H1 (cell line): ENCODE measurements around the gene TNS1. TPM values are rescaled to one million over a fixed set of nuclear protein-coding genes. Genes with fewer than 3 reads are reported as not detected.

Experiments used
- CTCF ChIA-PET: fragments of 300-600 bp; sonication (Branson Sonifier 250); formaldehyde crosslinking; loops from one replicate; lab custom pipeline; 2021; ENCODE audit not compliant: partially characterized antibody; lab: Charles Lee
- POLR2A ChIA-PET: fragments of 300-600 bp; sonication (Branson Sonifier 250); formaldehyde crosslinking; loops from one replicate; lab custom pipeline; 2021; ENCODE audit warnings: inconsistent platforms; ENCODE audit not compliant: partially characterized antibody; lab: Charles Lee
- DNase-seq, 2 experiments: peaks; one replicate each; pipeline versions ENCODE4 v3.0.0 to v3.0.0-alpha.2; 2010 to 2022; ENCODE audit warnings: low spot score in 2 of 2, low read depth in 1 of 2, mixed read lengths in 1 of 2
- FAIRE-seq: peaks from 2 replicates; lab custom pipeline; 2011; peaks lifted over from hg19 to GRCh38; lab: Jason Lieb, UNC
- H2AFZ ChIP-seq: 2 replicates; pipeline ENCODE4 v1.8.1; 2012; ENCODE audit warnings: low read length, inconsistent platforms
- H2AK5ac ChIP-seq: 2 replicates; pipeline ENCODE4 v1.6.1; 2013; ENCODE audit warnings: low read depth, low read length
- H2BK120ac ChIP-seq: replicated peaks from 2 replicates; pipeline ENCODE3; 2013; ENCODE audit warnings: low read depth, low read length, inconsistent platforms
- H2BK12ac ChIP-seq: 2 replicates; pipeline ENCODE4 v1.6.1; 2013; ENCODE audit warnings: low read depth, low read length
- H2BK15ac ChIP-seq: 2 replicates; pipeline ENCODE4 v1.6.1; 2013; ENCODE audit warnings: low read length
- H2BK20ac ChIP-seq: 2 replicates; pipeline ENCODE4 v1.6.1; 2013; ENCODE audit warnings: low read length
- H2BK5ac ChIP-seq: 2 replicates; pipeline ENCODE4 v1.6.1; 2013; ENCODE audit warnings: low read depth, low read length
- H3K14ac ChIP-seq: 2 replicates; pipeline ENCODE4 v1.6.1; 2013; ENCODE audit warnings: inconsistent platforms; ENCODE audit not compliant: insufficient read length
- H3K18ac ChIP-seq: 2 replicates; pipeline ENCODE4 v1.6.1; 2013; ENCODE audit warnings: low read length; ENCODE audit errors: extremely low read depth
- H3K23ac ChIP-seq: 2 replicates; pipeline ENCODE4 v1.6.1; 2013; ENCODE audit warnings: inconsistent platforms; ENCODE audit not compliant: insufficient read length
- H3K23me2 ChIP-seq: 2 replicates; pipeline ENCODE4 v1.6.1; 2013; ENCODE audit warnings: low read depth, low read length
- H3K27ac ChIP-seq: 2 replicates; pipeline ENCODE4 v1.6.1; 2011; ENCODE audit warnings: low read depth, low read length, inconsistent platforms
- H3K27me3 ChIP-seq, 4 experiments: replicated peaks in 1 of 4; 1 replicate in 1 of 4; 2 replicates in 3 of 4; pipeline versions ENCODE4 v1.6.1 to v1.8.1; 2011 to 2013; ENCODE audit warnings: low read length in 3 of 4, mild to moderate bottlenecking in 3 of 4, inconsistent platforms in 2 of 4, mixed read lengths in 2 of 4, moderate library complexity in 1 of 4; ENCODE audit not compliant: control insufficient read depth in 3 of 4, insufficient read depth in 3 of 4; ENCODE audit errors: extremely low read depth in 1 of 4
- H3K36me3 ChIP-seq, 4 experiments: 2 replicates each; pipeline versions ENCODE4 v1.6.1 to v1.8.1; 2011 to 2013; ENCODE audit warnings: mild to moderate bottlenecking in 4 of 4, low read length in 3 of 4, moderate library complexity in 2 of 4, control low read depth in 1 of 4, inconsistent platforms in 1 of 4; ENCODE audit not compliant: insufficient read depth in 4 of 4, control insufficient read depth in 2 of 4
- H3K4ac ChIP-seq: replicated peaks from 2 replicates; pipeline ENCODE3; 2013; ENCODE audit warnings: low read length, low read depth, mixed read lengths, inconsistent platforms; ENCODE audit not compliant: insufficient read length
- H3K4me1 ChIP-seq, 4 experiments: replicated peaks in 1 of 4; 1 replicate in 1 of 4; 2 replicates in 3 of 4; pipeline versions ENCODE4 v1.6.1 to v1.8.1; 2011 to 2013; ENCODE audit warnings: low read length in 3 of 4, inconsistent platforms in 2 of 4, mixed read lengths in 1 of 4; ENCODE audit not compliant: insufficient read depth in 4 of 4, control insufficient read depth in 3 of 4
- H3K4me2 ChIP-seq, 2 experiments: 2 replicates each; pipeline versions ENCODE4 v1.6.1 to v1.8.1; 2011 to 2013; ENCODE audit warnings: low read depth in 2 of 2, low read length in 2 of 2, control low read depth in 1 of 2, inconsistent platforms in 1 of 2, mild to moderate bottlenecking in 1 of 2; ENCODE audit not compliant: insufficient read depth in 1 of 2
- H3K4me3 ChIP-seq, 4 experiments: fragments of 200-600, 300-600 bp in 1 of 4; sonication (generic), shearing (Covaris generic), sonication (Bioruptor Twin) in 1 of 4; 2 replicates each; pipeline versions ENCODE4 v1.5.1 to v1.8.1; 2011 to 2016; ENCODE audit warnings: low read length in 4 of 4, low read depth in 3 of 4, control low read depth in 2 of 4, inconsistent platforms in 2 of 4, mild to moderate bottlenecking in 2 of 4, mixed read lengths in 1 of 4, moderate library complexity in 1 of 4; ENCODE audit not compliant: insufficient read depth in 2 of 4; ENCODE audit errors: extremely low read depth in 1 of 4
- H3K56ac ChIP-seq: replicated peaks from 2 replicates; pipeline ENCODE3; 2013; ENCODE audit warnings: low read depth, mild to moderate bottlenecking, mixed read lengths, low read length, inconsistent platforms; ENCODE audit not compliant: insufficient read length
- H3K79me1 ChIP-seq: 2 replicates; pipeline ENCODE4 v1.6.1; 2013; ENCODE audit warnings: low read depth, low read length, control low read depth
- H3K79me2 ChIP-seq, 2 experiments: 2 replicates each; pipeline versions ENCODE4 v1.6.1 to v1.8.1; 2012 to 2013; ENCODE audit warnings: low read length in 2 of 2, mild to moderate bottlenecking in 2 of 2, inconsistent platforms in 1 of 2; ENCODE audit not compliant: insufficient read depth in 2 of 2, control insufficient read depth in 1 of 2
- H3K9ac ChIP-seq, 4 experiments: replicated peaks in 1 of 4; 1 replicate in 1 of 4; 2 replicates in 3 of 4; pipeline versions ENCODE4 v1.6.1 to v1.8.1; 2011 to 2013; ENCODE audit warnings: low read depth in 3 of 4, low read length in 3 of 4, control low read depth in 2 of 4, mild to moderate bottlenecking in 2 of 4, moderate library complexity in 2 of 4, inconsistent platforms in 1 of 4; ENCODE audit errors: extremely low read depth in 1 of 4
- H3K9me3 ChIP-seq, 2 experiments: 2 replicates each; pipeline versions ENCODE4 v1.6.1 to v1.8.1; 2012 to 2013; ENCODE audit warnings: mild to moderate bottlenecking in 2 of 2, moderate library complexity in 2 of 2, control low read depth in 1 of 2, inconsistent platforms in 1 of 2, low read depth in 1 of 2, low read length in 1 of 2, mixed read lengths in 1 of 2; ENCODE audit not compliant: insufficient read depth in 2 of 2
- H4K20me1 ChIP-seq, 2 experiments: replicated peaks in 1 of 2; 2 replicates each; pipeline versions ENCODE3 to v1.8.1; 2011 to 2013; ENCODE audit warnings: inconsistent platforms in 2 of 2, low read length in 2 of 2, mild to moderate bottlenecking in 1 of 2; ENCODE audit not compliant: insufficient read depth in 2 of 2, control insufficient read depth in 1 of 2
- H4K5ac ChIP-seq: 2 replicates; pipeline ENCODE4 v1.6.1; 2013; ENCODE audit warnings: low read length, low read depth, mixed read lengths, inconsistent platforms; ENCODE audit not compliant: insufficient read length
- H4K8ac ChIP-seq: 2 replicates; pipeline ENCODE4 v1.8.0; 2013; ENCODE audit warnings: mild to moderate bottlenecking, moderate library complexity, low read length, inconsistent platforms; ENCODE audit not compliant: insufficient read depth; ENCODE audit errors: extremely low read depth
- H4K91ac ChIP-seq: replicated peaks from 2 replicates; pipeline ENCODE3; 2013; ENCODE audit warnings: low read length, mixed read lengths, inconsistent platforms; ENCODE audit not compliant: insufficient read length
- ASH2L ChIP-seq: fragments of 200-600, 300-600 bp; sonication (generic); IDR thresholded peaks from one replicate; pipeline ENCODE4 v1.7.1; 2017; ENCODE audit warnings: low read length
- BCL11A ChIP-seq, 2 experiments: IDR thresholded peaks; one replicate each; pipeline ENCODE4 v1.6.1; 2011; ENCODE audit warnings: low read depth in 2 of 2, low read length in 2 of 2, mild to moderate bottlenecking in 2 of 2
- MAX ChIP-seq: IDR thresholded peaks from 2 replicates; pipeline ENCODE4 v1.6.1; 2012; ENCODE audit warnings: inconsistent platforms
- WGBS, 2 experiments: shearing (Covaris generic) in 1 of 2; methylation state at CpG; one replicate each; pipeline versions ENCODE4 v1.1.6 to v1.1.7; 2013 to 2015; ENCODE audit warnings: low lambda C conversion rate in 2 of 2, mixed read lengths in 2 of 2, inconsistent platforms in 1 of 2, low coverage in 1 of 2, missing lambda C conversion rate in 1 of 2; ENCODE audit not compliant: insufficient replicate concordance in 2 of 2, insufficient coverage in 1 of 2, insufficient read length in 1 of 2; ENCODE audit errors: extremely low coverage in 1 of 2, missing lambda C conversion rate in 1 of 2; 5-methylcytosine and 5-hydroxymethylcytosine counted together
- polyA plus RNA-seq, 7 experiments: library from polyadenylated mRNA; depleted of rRNA in 3 of 7; stranded (reverse) in 5 of 7; unstranded in 2 of 7; fragments of >200 nt in 5 of 7; fragments of 200-250 nt in 2 of 7; gene quantifications; 1 replicate in 5 of 7; 2 replicates in 1 of 7; 4 replicates in 1 of 7; pipeline versions ENCODE4 v1.2.1 to v1.2.3, GENCODE V29; 2011 to 2013; ENCODE audit warnings: missing spikeins in 2 of 7, mixed read lengths in 2 of 7
- total RNA-seq: library from RNA; stranded (reverse); fragmentation: NEBNext Ultra II Directional; extraction: Animal tissue kit (Norgen Biotek cat#: 25700); gene quantifications from 2 replicates; pipeline ENCODE4 v1.2.1, GENCODE V29; 2021

The TNS1 gene
- total and polyA plus RNA-seq, 2 of the 8 experiments (the other 6 are each of a cell fraction or from before 2014, with no cell fraction given) = 1.5 to 5.1 TPM

GRCh38 chr2:217979151-217979811, 23.5 kb downstream of the TNS1 start:
- Histone ChIP-seq H2BK120ac (peak overlapping the region; percentile 77), H3K14ac (peak overlapping the region; percentile 63), H3K79me1 (no peaks in the 10 kb centered on the region), H3K56ac (peak overlapping the region; percentile 6), H3K27ac (no peak overlapping the region), H3K36me3 (no peaks in the 10 kb centered on the region), H3K4me3 (peak overlapping the region; percentile 37 to 78 (median 59)), H3K4me2 (peak overlapping the region; percentile 89 to 97), H3K23me2 (peaks cover 6% of the 10 kb centered on the region; the same call in 1 of the 2 replicates), H3K4ac (no peak overlapping the region), H3K4me1 (peaks cover 3 to 12% (median 7%) of the 10 kb centered on the region in 4 experiments), H2AK5ac (peak overlapping the region; percentile 5; the same call in 1 of the 2 replicates), H4K5ac (no peak overlapping the region), H2AFZ (no peak overlapping the region), H2BK12ac (peak overlapping the region; percentile 94; the same call in 1 of the 2 replicates), H3K9ac (peak overlapping the region in 1 of 4 experiments; percentile 50; a peak in 2 of 7 replicates), H2BK20ac (peak overlapping the region; percentile 56; the same call in 1 of the 2 replicates), H4K8ac (peak overlapping the region; percentile 69; the same call in 1 of the 2 replicates), H3K27me3 (peaks cover 0 to 26% (median 20%) of the 10 kb centered on the region in 4 experiments; a peak in 6 of 7 replicates), H4K91ac (peak overlapping the region; percentile 76), H2BK5ac (no peak overlapping the region; the same call in 1 of the 2 replicates), H3K79me2 (no peaks in the 10 kb centered on the region), H3K23ac (no peak overlapping the region), H3K18ac (peak overlapping the region; percentile 97), H3K9me3 (no peaks in the 10 kb centered on the region), H4K20me1 (peaks cover 0 to 5% of the 10 kb centered on the region in 2 experiments), H2BK15ac (peak overlapping the region; percentile 20; the same call in 1 of the 2 replicates)
- no peak for DNase-seq
- ChIA-PET CTCF (interaction anchor here (0.6 to 22.4 kb wide), 11 partner anchors 9 to 1212 kb away, joined by 3 to 480 read pairs (median 5); no protein-coding TSS in a partner anchor), POLR2A (interaction anchor here (1.0 to 1.1 kb wide), 2 partner anchors 29 to 51 kb away, joined by 3 read pairs; no protein-coding TSS in a partner anchor)
- TF ChIP-seq MAX (0 out of 2 replicates have a peak, but pooled peaks have one; percentile 1), BCL11A (IDR thresholded peaks at IDR 0.05; ENCODE audit: low read depth in 2 of 2, low read length in 2 of 2) (no peak), ASH2L (peak; percentile 20)
- no peak for FAIRE-seq
- WGBS, 2 experiments = 18% methylated on average over 10 of the region's 10 CpGs; no CpG with 5 or more reads in 1 of the 2 experiments
